Panc1 (cell line): ENCODE data around the gene DYNLL2.

Source experiments
- POLR2AphosphoS5 ChIP-seq: IDR thresholded peaks from 2 replicates; pipeline ENCODE4 v1.6.1; 2012; ENCODE audit warnings: mild to moderate bottlenecking, low read depth, low read length, moderate library complexity
- TF ChIP-seq, protein P1 (sequence below): fragments of 450-650 bp; IDR thresholded peaks from 2 replicates; pipeline ENCODE4 v1.5.1; 2017; ENCODE audit warnings: mild to moderate bottlenecking

DNA sequence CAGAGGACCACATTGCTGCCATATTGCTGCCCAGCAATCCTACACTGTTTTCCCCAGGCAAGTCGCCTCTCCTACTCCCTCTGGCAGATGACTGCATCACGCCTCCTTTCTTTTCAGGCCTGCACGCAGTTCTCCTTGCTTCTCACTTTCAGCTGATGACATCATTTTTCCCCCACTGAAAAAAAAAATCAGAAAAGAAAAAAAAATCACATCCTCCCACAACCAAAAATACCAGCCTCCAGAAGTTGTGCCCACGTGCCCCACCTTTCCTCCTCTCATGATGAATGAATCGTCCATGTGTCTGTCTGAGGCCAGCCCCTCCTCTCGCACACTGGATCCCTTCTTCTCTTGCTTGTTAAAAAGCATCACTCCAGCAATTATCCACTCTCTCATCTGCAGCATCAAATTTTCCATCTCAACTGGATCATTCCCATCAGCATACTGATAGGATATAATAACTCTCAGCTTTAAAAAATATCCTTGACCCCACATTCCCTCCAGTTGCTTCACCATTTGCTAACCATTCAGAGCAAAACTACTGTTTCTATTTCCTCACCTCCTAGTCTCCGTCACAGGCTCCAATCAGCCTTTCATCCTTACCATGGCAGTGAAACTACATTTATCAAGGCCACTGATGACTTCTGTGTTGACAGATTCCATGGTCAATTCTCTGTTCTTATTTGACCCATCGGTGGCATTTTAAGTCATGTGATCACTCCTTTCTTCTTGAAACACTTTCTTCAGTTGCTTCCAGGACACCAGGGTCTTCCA is 30.1 kb upstream of the DYNLL2 start:
- TF ChIP-seq, protein P1, sequence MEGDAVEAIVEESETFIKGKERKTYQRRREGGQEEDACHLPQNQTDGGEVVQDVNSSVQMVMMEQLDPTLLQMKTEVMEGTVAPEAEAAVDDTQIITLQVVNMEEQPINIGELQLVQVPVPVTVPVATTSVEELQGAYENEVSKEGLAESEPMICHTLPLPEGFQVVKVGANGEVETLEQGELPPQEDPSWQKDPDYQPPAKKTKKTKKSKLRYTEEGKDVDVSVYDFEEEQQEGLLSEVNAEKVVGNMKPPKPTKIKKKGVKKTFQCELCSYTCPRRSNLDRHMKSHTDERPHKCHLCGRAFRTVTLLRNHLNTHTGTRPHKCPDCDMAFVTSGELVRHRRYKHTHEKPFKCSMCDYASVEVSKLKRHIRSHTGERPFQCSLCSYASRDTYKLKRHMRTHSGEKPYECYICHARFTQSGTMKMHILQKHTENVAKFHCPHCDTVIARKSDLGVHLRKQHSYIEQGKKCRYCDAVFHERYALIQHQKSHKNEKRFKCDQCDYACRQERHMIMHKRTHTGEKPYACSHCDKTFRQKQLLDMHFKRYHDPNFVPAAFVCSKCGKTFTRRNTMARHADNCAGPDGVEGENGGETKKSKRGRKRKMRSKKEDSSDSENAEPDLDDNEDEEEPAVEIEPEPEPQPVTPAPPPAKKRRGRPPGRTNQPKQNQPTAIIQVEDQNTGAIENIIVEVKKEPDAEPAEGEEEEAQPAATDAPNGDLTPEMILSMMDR, result no peak
- TF ChIP-seq POLR2AphosphoS5, result no peak
